ENCODE results near the gene HORMAD2.

DNA sequence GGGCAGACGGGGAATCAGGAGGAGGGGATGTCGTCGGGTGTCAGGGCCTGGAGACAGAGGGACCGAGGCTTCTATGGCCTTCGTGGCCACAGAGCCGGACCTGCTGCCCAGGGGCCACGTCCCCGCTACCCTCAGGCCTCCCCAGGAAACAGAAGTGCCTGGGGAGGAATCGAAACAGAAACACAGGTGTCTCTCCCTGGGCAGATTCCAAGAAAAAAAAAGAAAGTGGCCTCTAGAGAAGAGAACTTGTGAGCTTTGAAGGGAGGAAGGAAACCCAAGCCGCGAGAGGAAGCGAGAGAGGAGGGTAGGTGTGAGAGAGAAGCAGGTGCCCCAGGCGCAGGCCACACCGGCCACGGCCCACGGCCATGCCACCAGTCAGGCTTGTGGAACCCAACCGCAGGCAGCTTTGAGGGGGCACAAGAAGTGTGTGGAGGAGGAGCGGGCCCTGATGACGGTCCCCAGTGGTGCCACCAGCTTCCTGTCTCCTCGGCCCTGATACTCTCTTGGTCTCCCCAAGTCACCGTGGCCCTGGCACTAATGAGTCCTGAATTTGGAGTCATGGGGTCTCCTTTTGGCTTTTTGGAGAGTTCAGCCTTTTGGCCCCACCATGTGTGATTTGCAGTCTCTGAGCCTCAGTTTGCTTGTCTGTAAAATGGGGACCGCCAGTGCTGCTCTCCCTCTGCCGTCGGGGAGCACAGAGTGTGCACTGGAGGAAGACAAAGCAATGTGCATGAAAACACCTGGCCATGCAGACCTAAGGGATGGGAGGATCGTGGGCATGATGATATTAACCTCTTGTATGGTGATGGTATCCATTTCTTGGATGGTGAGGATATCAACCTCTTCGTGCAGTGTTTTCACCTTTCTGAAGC, 141.1 kb downstream of the HORMAD2 start:
- TF ChIP-seq, protein P1, sequence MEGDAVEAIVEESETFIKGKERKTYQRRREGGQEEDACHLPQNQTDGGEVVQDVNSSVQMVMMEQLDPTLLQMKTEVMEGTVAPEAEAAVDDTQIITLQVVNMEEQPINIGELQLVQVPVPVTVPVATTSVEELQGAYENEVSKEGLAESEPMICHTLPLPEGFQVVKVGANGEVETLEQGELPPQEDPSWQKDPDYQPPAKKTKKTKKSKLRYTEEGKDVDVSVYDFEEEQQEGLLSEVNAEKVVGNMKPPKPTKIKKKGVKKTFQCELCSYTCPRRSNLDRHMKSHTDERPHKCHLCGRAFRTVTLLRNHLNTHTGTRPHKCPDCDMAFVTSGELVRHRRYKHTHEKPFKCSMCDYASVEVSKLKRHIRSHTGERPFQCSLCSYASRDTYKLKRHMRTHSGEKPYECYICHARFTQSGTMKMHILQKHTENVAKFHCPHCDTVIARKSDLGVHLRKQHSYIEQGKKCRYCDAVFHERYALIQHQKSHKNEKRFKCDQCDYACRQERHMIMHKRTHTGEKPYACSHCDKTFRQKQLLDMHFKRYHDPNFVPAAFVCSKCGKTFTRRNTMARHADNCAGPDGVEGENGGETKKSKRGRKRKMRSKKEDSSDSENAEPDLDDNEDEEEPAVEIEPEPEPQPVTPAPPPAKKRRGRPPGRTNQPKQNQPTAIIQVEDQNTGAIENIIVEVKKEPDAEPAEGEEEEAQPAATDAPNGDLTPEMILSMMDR (IDR thresholded peaks at IDR 0.05 in 4 of 5, conservative IDR thresholded peaks at IDR 0.05 in 1 of 5): no peak
- TF ChIP-seq POLR2A (IDR thresholded peaks at IDR 0.05): no peak

Measured in gastrocnemius medialis (tissue), 4 donors.